ENCODE data around the gene LRRC25. TPM values are rescaled to one million over a fixed set of nuclear protein-coding genes. Genes with fewer than 3 reads are reported as not detected.

LRRC25 gene
- total and polyA plus RNA-seq, 2 donors (not counting 3 experiments of a cell fraction or from before 2014, with no cell fraction given): not detected

GRCh38 chr19:18350490-18350889 is 46.9 kb downstream of the LRRC25 start:
- H3K27me3 ChIP-seq (ENCODE audit: control insufficient read depth in 2 of 2, insufficient read depth in 2 of 2, low read length in 2 of 2): no peaks in the 10 kb centered on the region
- BruUV-seq (replicated peaks): no TSS peak
- no peak overlapping the region for H3K4me2 ChIP-seq (ENCODE audit: insufficient read depth, low read length)
- no peak overlapping the region for H2AFZ ChIP-seq (ENCODE audit: low read depth, low read length)
- TF ChIP-seq POLR2A (IDR thresholded peaks at IDR 0.05; ENCODE audit: low read depth, low read length): no peak
- no peak for TF ChIP-seq JUN (IDR thresholded peaks at IDR 0.05; ENCODE audit: borderline replicate concordance, insufficient read depth, insufficient read length, low read depth)
- no peak for TF ChIP-seq EZH2 (IDR thresholded peaks at IDR 0.05; ENCODE audit: borderline replicate concordance, low read depth, low read length, severe bottlenecking)
- no peak for TF ChIP-seq GATA2 (IDR thresholded peaks at IDR 0.05; ENCODE audit: insufficient read depth, insufficient read length, low read depth, low read length)
- no peak for TF ChIP-seq POLR2AphosphoS5 (IDR thresholded peaks at IDR 0.05; ENCODE audit: insufficient read depth, low read depth, low read length)
- no peak for TF ChIP-seq FOS (IDR thresholded peaks at IDR 0.05; ENCODE audit: borderline replicate concordance, insufficient read depth, low read length)
- no peak for TF ChIP-seq MYC (IDR thresholded peaks at IDR 0.05; ENCODE audit: low read depth, low read length)
- TF ChIP-seq, protein P1, sequence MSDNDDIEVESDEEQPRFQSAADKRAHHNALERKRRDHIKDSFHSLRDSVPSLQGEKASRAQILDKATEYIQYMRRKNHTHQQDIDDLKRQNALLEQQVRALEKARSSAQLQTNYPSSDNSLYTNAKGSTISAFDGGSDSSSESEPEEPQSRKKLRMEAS (IDR thresholded peaks at IDR 0.05; ENCODE audit: insufficient read depth, insufficient read length): no peak
- TF ChIP-seq, protein P2, sequence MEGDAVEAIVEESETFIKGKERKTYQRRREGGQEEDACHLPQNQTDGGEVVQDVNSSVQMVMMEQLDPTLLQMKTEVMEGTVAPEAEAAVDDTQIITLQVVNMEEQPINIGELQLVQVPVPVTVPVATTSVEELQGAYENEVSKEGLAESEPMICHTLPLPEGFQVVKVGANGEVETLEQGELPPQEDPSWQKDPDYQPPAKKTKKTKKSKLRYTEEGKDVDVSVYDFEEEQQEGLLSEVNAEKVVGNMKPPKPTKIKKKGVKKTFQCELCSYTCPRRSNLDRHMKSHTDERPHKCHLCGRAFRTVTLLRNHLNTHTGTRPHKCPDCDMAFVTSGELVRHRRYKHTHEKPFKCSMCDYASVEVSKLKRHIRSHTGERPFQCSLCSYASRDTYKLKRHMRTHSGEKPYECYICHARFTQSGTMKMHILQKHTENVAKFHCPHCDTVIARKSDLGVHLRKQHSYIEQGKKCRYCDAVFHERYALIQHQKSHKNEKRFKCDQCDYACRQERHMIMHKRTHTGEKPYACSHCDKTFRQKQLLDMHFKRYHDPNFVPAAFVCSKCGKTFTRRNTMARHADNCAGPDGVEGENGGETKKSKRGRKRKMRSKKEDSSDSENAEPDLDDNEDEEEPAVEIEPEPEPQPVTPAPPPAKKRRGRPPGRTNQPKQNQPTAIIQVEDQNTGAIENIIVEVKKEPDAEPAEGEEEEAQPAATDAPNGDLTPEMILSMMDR (IDR thresholded peaks at IDR 0.05; ENCODE audit: extremely low read depth in 1 of 2, insufficient read depth in 1 of 2, low read depth in 1 of 2, low read length in 2 of 2): no peak
- no peaks in the 10 kb centered on the region for H4K20me1 ChIP-seq (replicated peaks; ENCODE audit: control insufficient read depth, extremely low read depth, insufficient read depth, low read length)
- no peaks in the 10 kb centered on the region for H3K4me1 ChIP-seq (ENCODE audit: control insufficient read depth, extremely low read depth, insufficient read depth, low read length)
- H3K9ac ChIP-seq (replicated peaks; ENCODE audit: extremely low read depth, insufficient read depth, low read length): no peak overlapping the region
- no peaks in the 10 kb centered on the region for H3K9me1 ChIP-seq (replicated peaks; ENCODE audit: control insufficient read depth, extremely low read depth, insufficient read depth, low read length)
- H3K79me2 ChIP-seq (ENCODE audit: control insufficient read depth, insufficient read depth, low read length): no peaks in the 10 kb centered on the region
- CTCF ChIA-PET: interaction anchor here (0.6 to 4.1 kb wide), 17 partner anchors 9 to 237 kb away, joined by 3 to 160 read pairs (median 8); partner anchors contain the start of genes GDF15, JUND, PGPEP1 and SSBP4
- no peak for FAIRE-seq
- no peaks in the 10 kb centered on the region for H3K9me3 ChIP-seq (replicated peaks; ENCODE audit: control insufficient read depth, insufficient read depth, low read length)
- DNase-seq (ENCODE audit: low read depth, low spot score): no peak
- H3K36me3 ChIP-seq (ENCODE audit: control insufficient read depth in 2 of 2, extremely low read depth in 1 of 2, insufficient read depth in 2 of 2, low read length in 2 of 2): no peaks in the 10 kb centered on the region
- POLR2A ChIA-PET: interaction anchor here (1.8 kb wide), 1 partner anchor 35 kb away, joined by 9 read pairs; the partner anchor contains the start of gene GDF15
- H3K27ac ChIP-seq (ENCODE audit: insufficient read depth, low read depth, low read length): no peak overlapping the region
- dilution Hi-C loops (cut with MboI; ENCODE audit: extremely low pct_ligation_motif_present, low sequenced_read_pairs): no loop called here
- no peak overlapping the region for H3K4me3 ChIP-seq (replicated peaks in 1 of 3; ENCODE audit: insufficient read depth in 1 of 3, low read depth in 1 of 3, low read length in 3 of 3)
- intact Hi-C loops (cut with micrococcal nuclease): no loop called here

Measured in endothelial cell of umbilical vein (primary cell).